Measurements from ENCODE around the gene DOCK6.

DNA sequence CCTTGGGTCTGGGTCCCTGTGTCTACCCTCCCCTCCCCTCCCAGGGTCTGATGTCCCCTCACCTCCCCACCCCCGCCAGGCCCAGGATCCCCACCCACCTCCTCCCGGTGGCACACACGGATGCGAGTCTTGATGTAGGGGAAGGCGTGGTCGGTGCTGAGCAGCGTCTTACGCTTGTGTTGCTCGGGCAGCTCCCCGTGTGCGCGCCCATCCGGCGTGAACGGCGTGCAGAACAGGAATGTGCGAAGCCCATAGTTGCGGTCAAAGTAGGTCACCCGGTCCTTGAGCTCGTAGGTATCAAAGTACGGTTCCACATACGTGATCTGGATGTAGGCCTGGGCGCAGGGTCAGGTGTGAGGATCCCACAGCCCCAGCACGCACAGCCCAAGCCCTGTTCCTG, 60.5 kb downstream of the DOCK6 start:
- TF ChIP-seq POLR2A (IDR thresholded peaks at IDR 0.05; ENCODE audit: low read length), result no peak
- no peak for TF ChIP-seq GATA1 (IDR thresholded peaks at IDR 0.05; ENCODE audit: low read depth, low read length)

All from erythroblast (primary cell).